GM12874 (cell line): ENCODE measurements around the gene KLF16.

Experiments
- CTCF ChIP-seq: IDR thresholded peaks from 2 replicates; pipeline ENCODE4 v1.5.1; 2011; ENCODE audit warnings: low read depth, mild to moderate bottlenecking, control low read depth, low read length, moderate library complexity; ENCODE audit not compliant: insufficient read depth

The KLF16 gene

GRCh38 chr19:1861599-1862031 lies 1.8 kb downstream of the KLF16 start:
- TF ChIP-seq CTCF: no peak

GRCh38 chr19:1860821-1861598 lies 2.4 kb downstream of the KLF16 start:
- no peak for TF ChIP-seq CTCF

- TF ChIP-seq CTCF: no peak
Measured at GRCh38 chr19:1860042-1860775, 3.2 kb downstream of the KLF16 start.

- TF ChIP-seq CTCF: no peak
Measured at GRCh38 chr19:1859331-1859781, 4.0 kb downstream of the KLF16 start.

GRCh38 chr19:1858412-1859081 lies 4.8 kb downstream of the KLF16 start:
- no peak for TF ChIP-seq CTCF

- no peak for TF ChIP-seq CTCF
Measured at GRCh38 chr19:1857648-1858326, 5.6 kb downstream of the KLF16 start.
